Stimulated activated CD4-positive, alpha-beta T cell treated with anti-CD3 and anti-CD28 coated beads, TNF-alpha, amount 100 ng/mL, for 4 hours (primary cell): ENCODE results near the gene GRIP2.

Source experiments
- DNase-seq, 3 experiments: peaks; one replicate each; pipeline ENCODE4 v3.0.0-alpha.2; 2020; ENCODE audit warnings: low read depth in 3 of 3

GRIP2 gene

GRCh38 chr3:14539742-14540491 lies at the start of gene GRIP2:
Gene GRIP2, minus strand, starts transcription at chr3:14540342. Its CDS starts 34 bp downstream, at chr3:14540308.
- no peak for DNase-seq

- DNase-seq, result no peak
Observed at GRCh38 chr3:14588425-14589112, 48.4 kb upstream of the GRIP2 start.

GRCh38 chr3:14587740-14588360 lies 47.7 kb upstream of the GRIP2 start:
- DNase-seq, result no peak

GRCh38 chr3:14586611-14587010 lies 46.5 kb upstream of the GRIP2 start:
- no peak for DNase-seq

GRCh38 chr3:14583548-14584091 lies 43.5 kb upstream of the GRIP2 start:
- DNase-seq, result no peak

- no peak for DNase-seq
Observed at GRCh38 chr3:14582045-14582410, 41.9 kb upstream of the GRIP2 start.

- DNase-seq, result no peak
Observed at GRCh38 chr3:14581334-14582044, 41.3 kb upstream of the GRIP2 start.

GRCh38 chr3:14577897-14578296 lies 37.8 kb upstream of the GRIP2 start:
- no peak for DNase-seq

GRCh38 chr3:14576163-14576562 lies 36.0 kb upstream of the GRIP2 start:
- DNase-seq, result no peak

- DNase-seq, result no peak
Observed at GRCh38 chr3:14574183-14574582, 34.0 kb upstream of the GRIP2 start.

GRCh38 chr3:14573706-14574105 lies 33.6 kb upstream of the GRIP2 start:
- no peak for DNase-seq

- no peak for DNase-seq
Observed at GRCh38 chr3:14570864-14571263, 30.7 kb upstream of the GRIP2 start.

- no peak for DNase-seq
Observed at GRCh38 chr3:14570089-14570488, 29.9 kb upstream of the GRIP2 start.

- DNase-seq, result no peak
Observed at GRCh38 chr3:14569474-14570000, 29.4 kb upstream of the GRIP2 start.

GRCh38 chr3:14568269-14568668 lies 28.1 kb upstream of the GRIP2 start:
- DNase-seq, result no peak

GRCh38 chr3:14566812-14567211 lies 26.7 kb upstream of the GRIP2 start:
- no peak for DNase-seq

- no peak for DNase-seq
Observed at GRCh38 chr3:14565868-14566588, 25.9 kb upstream of the GRIP2 start.

- no peak for DNase-seq
Observed at GRCh38 chr3:14564741-14565140, 24.6 kb upstream of the GRIP2 start.

- no peak for DNase-seq
Observed at GRCh38 chr3:14563946-14564539, 23.9 kb upstream of the GRIP2 start.

GRCh38 chr3:14562121-14562890 lies 22.2 kb upstream of the GRIP2 start:
- DNase-seq, result no peak
